ENCODE data around the gene FMN2. TPM values are rescaled to one million over a fixed set of nuclear protein-coding genes. Genes with fewer than 3 reads are reported as not detected.

The FMN2 gene
- total RNA-seq, 1 experiment from 2014 or later, result not detected

DNA sequence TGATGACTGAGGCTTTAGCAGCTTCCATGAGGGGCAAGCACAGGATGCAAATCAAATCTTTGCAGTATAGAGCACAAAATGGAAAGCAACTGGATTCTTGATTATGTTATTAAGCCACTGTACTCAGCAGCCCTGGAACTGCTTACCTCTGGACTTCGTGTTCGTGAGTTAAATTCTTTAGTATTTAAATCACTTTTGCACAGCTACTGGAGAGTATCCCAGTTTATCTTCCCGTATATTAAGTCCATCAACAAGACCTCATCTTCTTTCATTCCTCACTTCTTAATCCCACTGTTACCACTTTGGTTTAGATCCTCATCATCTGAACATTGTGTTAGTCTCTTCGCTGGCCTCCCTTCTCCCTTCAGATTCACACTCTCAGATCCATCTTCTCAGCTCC, 411.4 kb downstream of the FMN2 start:
- ChIA-PET CTCF (no interaction called here), POLR2A (no interaction called here)
- Histone ChIP-seq H3K36me3 (ENCODE audit: control insufficient read depth, insufficient read depth, low read length) (no peaks in the 10 kb centered on the region), H3K9me3 (no peaks in the 10 kb centered on the region), H3K27me3 (replicated peaks; ENCODE audit: control insufficient read depth, insufficient read depth, low read length) (no peaks in the 10 kb centered on the region), H3K4me1 (peaks cover 3% of the 10 kb centered on the region), H3K4me3 (ENCODE audit: low read depth, low read length) (no peak overlapping the region)
- Mint-ChIP-seq H3K4me3 (ENCODE audit: unreplicated experiment) (no peak overlapping the region), H3K27me3 (ENCODE audit: insufficient read depth, unreplicated experiment) (no peaks in the 10 kb centered on the region), H3K4me1 (ENCODE audit: low read depth, unreplicated experiment) (peaks cover 2% of the 10 kb centered on the region), H3K36me3 (ENCODE audit: insufficient read depth, unreplicated experiment) (no peaks in the 10 kb centered on the region), H3K27ac (ENCODE audit: unreplicated experiment) (no peak overlapping the region), H3K9me3 (ENCODE audit: unreplicated experiment) (no peaks in the 10 kb centered on the region)
- TF ChIP-seq, protein P1, sequence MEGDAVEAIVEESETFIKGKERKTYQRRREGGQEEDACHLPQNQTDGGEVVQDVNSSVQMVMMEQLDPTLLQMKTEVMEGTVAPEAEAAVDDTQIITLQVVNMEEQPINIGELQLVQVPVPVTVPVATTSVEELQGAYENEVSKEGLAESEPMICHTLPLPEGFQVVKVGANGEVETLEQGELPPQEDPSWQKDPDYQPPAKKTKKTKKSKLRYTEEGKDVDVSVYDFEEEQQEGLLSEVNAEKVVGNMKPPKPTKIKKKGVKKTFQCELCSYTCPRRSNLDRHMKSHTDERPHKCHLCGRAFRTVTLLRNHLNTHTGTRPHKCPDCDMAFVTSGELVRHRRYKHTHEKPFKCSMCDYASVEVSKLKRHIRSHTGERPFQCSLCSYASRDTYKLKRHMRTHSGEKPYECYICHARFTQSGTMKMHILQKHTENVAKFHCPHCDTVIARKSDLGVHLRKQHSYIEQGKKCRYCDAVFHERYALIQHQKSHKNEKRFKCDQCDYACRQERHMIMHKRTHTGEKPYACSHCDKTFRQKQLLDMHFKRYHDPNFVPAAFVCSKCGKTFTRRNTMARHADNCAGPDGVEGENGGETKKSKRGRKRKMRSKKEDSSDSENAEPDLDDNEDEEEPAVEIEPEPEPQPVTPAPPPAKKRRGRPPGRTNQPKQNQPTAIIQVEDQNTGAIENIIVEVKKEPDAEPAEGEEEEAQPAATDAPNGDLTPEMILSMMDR (IDR thresholded peaks at IDR 0.05; ENCODE audit: insufficient read depth in 1 of 2, low read depth in 1 of 2, low read length in 1 of 2, severe bottlenecking in 1 of 2, unreplicated experiment in 1 of 2), result no peak
- intact Hi-C loops (cut with micrococcal nuclease; ENCODE audit: unreplicated experiment), result no loop called here
- no peak for DNase-seq
- BruUV-seq (replicated peaks), result no TSS peak

GRCh38 chr1:240503558-240503957, 411.9 kb downstream of the FMN2 start:
- TF ChIP-seq, protein P1 (IDR thresholded peaks at IDR 0.05; ENCODE audit: insufficient read depth in 1 of 2, low read depth in 1 of 2, low read length in 1 of 2, severe bottlenecking in 1 of 2, unreplicated experiment in 1 of 2), result no peak
- H3K9me3 Mint-ChIP-seq (ENCODE audit: unreplicated experiment), result no peaks in the 10 kb centered on the region
- Histone ChIP-seq H3K36me3 (ENCODE audit: control insufficient read depth, insufficient read depth, low read length) (no peaks in the 10 kb centered on the region), H3K27me3 (replicated peaks; ENCODE audit: control insufficient read depth, insufficient read depth, low read length) (no peaks in the 10 kb centered on the region), H3K4me1 (peaks cover 3% of the 10 kb centered on the region), H3K4me3 (ENCODE audit: low read depth, low read length) (no peak overlapping the region), H3K9me3 (no peaks in the 10 kb centered on the region)
- H3K36me3 Mint-ChIP-seq (ENCODE audit: insufficient read depth, unreplicated experiment), result no peaks in the 10 kb centered on the region
- no peak for DNase-seq
- BruUV-seq (replicated peaks), result no TSS peak
- H3K27me3 Mint-ChIP-seq (ENCODE audit: insufficient read depth, unreplicated experiment), result no peaks in the 10 kb centered on the region
- no peaks in the 10 kb centered on the region for H3K4me1 Mint-ChIP-seq (ENCODE audit: low read depth, unreplicated experiment)
- ChIA-PET POLR2A (no interaction called here), CTCF (no interaction called here)
- intact Hi-C loops (cut with micrococcal nuclease; ENCODE audit: unreplicated experiment), result no loop called here
- H3K4me3 Mint-ChIP-seq (ENCODE audit: unreplicated experiment), result no peak overlapping the region
- H3K27ac Mint-ChIP-seq (ENCODE audit: unreplicated experiment), result no peak overlapping the region

- H3K4me3 Mint-ChIP-seq (ENCODE audit: unreplicated experiment), result no peak overlapping the region
- TF ChIP-seq, protein P1 (IDR thresholded peaks at IDR 0.05; ENCODE audit: insufficient read depth in 1 of 2, low read depth in 1 of 2, low read length in 1 of 2, severe bottlenecking in 1 of 2, unreplicated experiment in 1 of 2), result no peak
- no peak for DNase-seq
- no peaks in the 10 kb centered on the region for H3K27me3 Mint-ChIP-seq (ENCODE audit: insufficient read depth, unreplicated experiment)
- H3K36me3 Mint-ChIP-seq (ENCODE audit: insufficient read depth, unreplicated experiment), result no peaks in the 10 kb centered on the region
- Histone ChIP-seq H3K9me3 (no peaks in the 10 kb centered on the region), H3K4me3 (ENCODE audit: low read depth, low read length) (no peak overlapping the region), H3K27me3 (replicated peaks; ENCODE audit: control insufficient read depth, insufficient read depth, low read length) (no peaks in the 10 kb centered on the region), H3K4me1 (no peaks in the 10 kb centered on the region), H3K36me3 (ENCODE audit: control insufficient read depth, insufficient read depth, low read length) (no peaks in the 10 kb centered on the region)
- intact Hi-C loops (cut with micrococcal nuclease; ENCODE audit: unreplicated experiment), result no loop called here
- ChIA-PET CTCF (no interaction called here), POLR2A (no interaction called here)
- H3K9me3 Mint-ChIP-seq (ENCODE audit: unreplicated experiment), result no peaks in the 10 kb centered on the region
- no peak overlapping the region for H3K27ac Mint-ChIP-seq (ENCODE audit: unreplicated experiment)
- no peaks in the 10 kb centered on the region for H3K4me1 Mint-ChIP-seq (ENCODE audit: low read depth, unreplicated experiment)
- BruUV-seq (replicated peaks), result no TSS peak
These were observed 414.5 kb downstream of the FMN2 start for GRCh38 chr1:240506176-240506575.
